HT-29 (cell line): ENCODE results near the gene LY6G5C. TPM values are rescaled to one million over a fixed set of nuclear protein-coding genes. Genes with fewer than 3 reads are reported as not detected.

Source experiments
- DNase-seq: peaks from one replicate; pipeline ENCODE4 v3.0.0-alpha.2; 2015; ENCODE audit warnings: low spot score
- total RNA-seq: library from RNA; depleted of rRNA; stranded (reverse); fragments of >200 nt; shearing (Covaris generic); gene quantifications from 2 replicates; pipeline ENCODE4 v1.2.3, GENCODE V29; 2014

The LY6G5C gene
- total RNA-seq, 1 experiment from 2014 or later, result 0.76 TPM

DNA sequence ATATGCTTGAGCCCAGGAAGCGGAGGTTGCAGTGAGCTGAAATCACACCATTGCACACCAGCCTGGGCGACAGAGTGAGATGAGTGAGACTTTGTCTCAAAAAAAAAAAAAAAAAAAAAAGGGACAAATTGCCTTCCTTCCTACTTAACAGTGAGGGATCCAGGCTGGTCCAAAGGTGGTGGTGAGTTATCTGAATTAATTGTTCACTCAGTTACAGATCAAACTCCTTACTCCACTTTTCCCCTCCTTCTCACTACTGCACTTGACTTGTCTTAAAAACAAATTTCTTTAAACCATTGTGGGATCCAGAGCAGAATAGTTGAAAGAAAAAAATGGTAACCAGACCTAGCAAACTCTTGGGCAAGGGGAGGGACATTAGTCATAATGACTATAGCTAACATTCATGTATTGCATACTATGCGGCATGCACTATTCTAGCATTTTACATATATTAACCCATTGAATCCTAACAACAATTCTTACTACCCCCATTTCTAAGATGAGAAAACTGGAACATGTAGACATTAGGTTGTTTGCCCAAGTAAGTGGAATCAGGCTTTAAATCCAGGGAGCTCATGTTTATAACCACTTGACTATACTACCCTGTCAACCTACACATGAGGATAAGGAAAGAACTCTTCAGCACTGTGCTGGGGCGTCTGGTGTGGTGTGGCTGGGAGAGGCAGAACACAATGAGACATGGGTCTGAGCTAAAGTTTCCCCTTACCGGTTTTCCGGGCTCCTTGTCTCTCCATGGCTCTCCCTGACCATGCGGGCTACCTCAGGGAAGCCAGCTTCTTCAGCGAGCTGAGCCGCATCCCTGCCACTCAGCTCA lies 17.5 kb downstream of the LY6G5C start:
- DNase-seq, result no peak

DNA sequence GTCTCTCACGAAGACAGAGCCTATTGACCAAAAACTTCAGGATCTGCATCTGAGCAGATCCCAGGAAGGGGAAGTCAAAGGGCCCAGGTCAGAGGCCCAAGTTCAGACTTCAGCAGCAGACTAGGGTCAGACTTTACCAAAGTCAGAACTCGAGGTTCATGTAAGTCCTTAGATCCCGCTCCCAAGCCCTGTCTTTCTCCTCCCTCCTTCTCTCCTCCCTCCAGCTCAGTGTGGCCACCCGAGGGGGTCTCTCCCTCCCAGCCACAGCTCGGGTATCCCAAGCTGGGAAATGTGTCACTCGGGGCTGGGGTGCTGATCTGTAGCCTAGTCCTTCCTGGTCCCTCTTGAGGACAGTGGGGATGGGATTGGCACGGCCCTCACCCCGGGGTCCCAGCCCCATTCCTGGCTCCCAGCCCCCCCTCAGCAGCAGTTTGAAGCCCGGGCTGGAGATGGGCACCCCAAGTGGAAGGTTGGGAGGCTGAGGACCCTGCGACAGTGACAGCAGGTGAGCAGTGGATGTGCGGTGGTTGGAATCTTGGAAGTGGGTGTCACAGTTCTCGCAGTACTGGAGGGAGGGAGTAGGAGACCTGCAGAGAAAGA lies 18.6 kb downstream of the LY6G5C start:
- DNase-seq, result no peak

DNA sequence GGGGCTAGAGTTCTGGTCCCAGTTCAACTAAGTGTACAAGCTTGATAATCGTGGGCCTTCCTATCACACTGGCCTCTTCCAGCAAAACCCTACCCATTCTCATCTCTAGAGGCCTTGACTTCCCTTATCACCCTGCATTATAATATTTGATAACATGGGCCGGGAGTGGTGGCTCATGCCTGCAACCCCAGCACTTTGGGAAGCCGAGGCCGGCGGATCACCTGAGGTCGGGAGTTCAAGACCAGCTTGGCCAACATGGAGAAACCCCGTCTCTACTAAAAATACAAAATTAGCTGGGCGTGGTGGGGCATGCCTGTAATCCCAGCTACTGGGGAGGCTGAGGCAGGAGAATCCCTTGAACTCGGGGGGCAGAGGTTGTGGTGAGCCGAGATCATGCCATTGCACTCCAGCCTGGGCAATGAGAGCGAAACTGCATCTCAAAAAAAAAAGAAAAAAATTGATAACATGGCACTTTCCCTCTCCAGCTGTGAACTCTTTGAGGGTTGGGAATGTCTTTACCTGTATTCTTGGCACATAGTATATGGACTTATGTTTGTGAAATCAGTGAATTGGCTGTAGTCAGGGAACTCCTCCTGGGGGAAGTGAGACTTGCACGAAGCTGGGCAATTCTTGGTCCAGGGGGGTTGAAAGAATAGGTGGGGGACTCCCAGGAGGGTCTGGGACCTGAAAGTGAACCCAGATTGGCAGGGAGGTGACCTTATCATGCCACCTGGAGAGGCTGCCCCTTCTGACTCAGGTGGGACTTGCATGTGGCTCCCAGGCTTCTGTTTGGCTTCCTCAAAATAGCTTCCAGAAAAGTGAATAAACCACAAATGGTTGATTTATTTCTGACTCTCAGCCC lies 19.4 kb downstream of the LY6G5C start:
- no peak for DNase-seq

DNA sequence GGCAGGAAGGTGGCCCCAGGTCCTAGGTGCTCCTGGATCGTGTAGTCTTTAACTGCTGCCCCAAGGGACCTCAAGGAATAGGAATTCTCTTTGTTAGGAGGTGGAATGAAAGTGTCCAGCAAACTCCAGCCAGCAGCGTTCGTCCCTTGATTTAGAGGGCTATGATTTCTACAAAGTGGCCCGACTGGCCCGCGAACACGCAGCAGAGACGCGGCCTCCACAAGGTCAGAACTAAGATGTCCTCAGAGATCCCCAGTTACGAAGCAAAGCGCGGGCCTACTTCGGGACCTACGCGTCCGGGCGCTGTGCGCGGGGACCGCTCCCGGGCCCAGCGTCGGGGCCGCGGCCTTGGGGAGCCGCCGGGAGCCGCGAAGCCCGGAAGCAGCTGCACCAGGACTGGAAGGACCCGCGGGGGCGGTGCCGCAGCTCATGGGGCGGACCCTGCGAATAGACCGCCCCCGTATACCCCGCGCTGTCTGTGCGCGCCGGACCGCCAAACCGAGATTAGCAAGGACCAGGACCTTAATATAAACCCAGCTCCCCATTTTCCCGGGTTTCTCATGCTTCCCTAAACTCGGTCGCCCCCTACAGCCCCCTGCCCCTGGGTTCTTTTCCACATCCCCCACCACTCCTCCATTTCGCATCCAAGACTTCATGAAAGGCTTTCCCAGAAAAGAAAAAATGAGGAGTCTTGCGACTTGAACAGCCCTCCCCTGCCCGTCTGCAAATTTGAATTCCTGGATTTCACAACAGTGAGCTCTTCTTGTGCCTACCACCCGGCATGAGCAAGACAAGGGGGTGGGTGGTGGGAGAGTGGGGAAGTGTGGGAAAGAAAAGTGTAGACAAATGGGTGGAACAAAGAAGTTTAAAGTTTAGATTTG lies 20.2 kb downstream of the LY6G5C start, which contains the start of gene C6orf47:
Gene C6orf47, minus strand, starts transcription at position 398 of the 881 bp plus-strand sequence. CDS start 831 bp downstream, outside the sequence.
- peak; percentile 86 for DNase-seq

DNA sequence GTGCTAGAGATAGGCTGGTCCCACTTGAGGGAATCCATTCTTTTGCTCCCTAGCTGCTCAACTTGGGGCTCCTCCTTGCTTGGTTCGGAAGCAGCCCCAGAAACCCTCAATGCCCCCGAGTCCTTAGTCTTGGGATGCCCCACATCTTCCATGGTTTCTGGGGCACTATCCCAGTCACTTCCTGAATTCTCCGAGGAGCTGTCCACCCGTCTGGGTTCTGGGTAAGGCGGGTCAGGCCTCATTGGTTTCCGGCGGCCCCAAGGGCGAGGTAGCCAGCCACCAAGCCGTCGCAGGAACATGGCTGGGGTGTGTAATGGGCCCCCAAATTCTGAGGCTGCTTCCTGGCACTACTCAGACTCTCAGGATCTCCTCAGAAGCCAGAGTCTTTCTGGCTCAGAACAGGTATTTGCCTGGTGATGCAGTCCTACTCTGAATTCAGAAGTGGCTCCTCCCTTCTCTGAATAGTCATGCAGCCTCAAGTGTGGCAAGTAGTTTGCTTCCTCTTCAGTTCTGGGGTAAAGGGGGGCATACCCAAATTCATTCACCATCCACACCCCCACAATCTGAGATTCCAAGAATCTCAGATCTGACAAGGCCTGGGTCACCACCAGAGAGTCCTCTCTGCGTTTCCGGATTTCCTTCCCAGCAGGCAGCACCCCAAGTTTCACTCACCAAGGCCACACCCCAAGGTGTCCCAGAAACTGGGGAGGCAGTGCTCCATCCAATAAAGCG lies 21.1 kb downstream of the LY6G5C start:
- peak; percentile 56 for DNase-seq

DNA sequence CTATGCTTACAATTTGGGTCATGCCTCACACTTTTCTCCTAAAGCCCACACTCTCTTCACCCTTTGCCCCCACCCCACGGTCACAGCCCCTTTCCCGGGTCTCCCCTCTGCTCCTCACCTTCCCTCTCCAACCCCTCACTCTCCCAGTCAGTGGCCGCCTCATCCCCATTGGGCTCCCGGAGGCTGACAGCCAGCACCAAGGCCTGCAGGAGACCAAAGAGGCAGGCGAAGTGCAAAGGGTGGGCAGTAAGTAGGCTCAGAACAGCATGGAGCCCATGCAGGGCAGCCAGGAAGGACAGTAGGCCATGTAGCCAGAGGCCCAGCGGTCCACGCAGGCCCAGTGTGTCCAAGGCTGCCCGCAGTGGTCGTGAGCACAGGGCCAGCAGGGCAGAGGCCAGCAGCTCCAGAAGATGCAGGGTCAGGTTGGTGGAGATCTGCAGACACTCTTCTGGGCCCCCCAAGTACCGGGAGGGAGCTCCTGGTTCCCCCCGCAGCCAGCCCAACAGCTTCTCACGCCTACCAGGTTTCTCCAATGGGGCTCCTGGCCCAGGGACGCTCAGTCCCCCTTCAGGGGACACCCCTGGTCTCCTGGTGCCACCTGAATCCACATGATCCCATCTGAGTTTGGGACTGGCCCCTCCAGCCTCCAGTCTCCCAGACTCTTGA lies 21.8 kb downstream of the LY6G5C start:
- no peak for DNase-seq

DNA sequence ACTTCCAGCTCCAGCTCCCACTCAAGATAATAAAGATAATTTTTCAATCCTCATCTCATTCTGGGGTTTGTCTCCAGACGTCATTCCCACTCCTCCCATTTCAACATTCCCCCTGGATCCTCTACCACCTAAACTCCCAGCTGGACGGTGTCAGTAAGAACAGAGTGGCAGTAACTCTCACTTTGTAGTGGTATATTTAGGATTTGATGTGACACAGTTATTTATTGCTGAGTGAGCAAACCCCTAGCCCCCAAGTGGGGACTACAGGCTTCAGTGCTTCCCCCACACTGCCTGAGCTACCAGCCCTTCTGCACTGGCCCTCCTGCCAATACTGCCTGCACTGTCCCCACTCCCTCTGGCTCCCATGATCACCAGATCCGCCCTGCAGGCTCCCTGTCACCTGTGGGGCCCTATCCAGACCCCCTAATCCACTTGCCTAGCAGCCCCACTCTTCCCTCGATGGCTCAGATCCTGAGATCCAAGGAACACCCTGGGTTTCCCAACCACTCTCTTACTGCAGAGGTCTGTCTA lies 22.6 kb downstream of the LY6G5C start:
- no peak for DNase-seq

DNA sequence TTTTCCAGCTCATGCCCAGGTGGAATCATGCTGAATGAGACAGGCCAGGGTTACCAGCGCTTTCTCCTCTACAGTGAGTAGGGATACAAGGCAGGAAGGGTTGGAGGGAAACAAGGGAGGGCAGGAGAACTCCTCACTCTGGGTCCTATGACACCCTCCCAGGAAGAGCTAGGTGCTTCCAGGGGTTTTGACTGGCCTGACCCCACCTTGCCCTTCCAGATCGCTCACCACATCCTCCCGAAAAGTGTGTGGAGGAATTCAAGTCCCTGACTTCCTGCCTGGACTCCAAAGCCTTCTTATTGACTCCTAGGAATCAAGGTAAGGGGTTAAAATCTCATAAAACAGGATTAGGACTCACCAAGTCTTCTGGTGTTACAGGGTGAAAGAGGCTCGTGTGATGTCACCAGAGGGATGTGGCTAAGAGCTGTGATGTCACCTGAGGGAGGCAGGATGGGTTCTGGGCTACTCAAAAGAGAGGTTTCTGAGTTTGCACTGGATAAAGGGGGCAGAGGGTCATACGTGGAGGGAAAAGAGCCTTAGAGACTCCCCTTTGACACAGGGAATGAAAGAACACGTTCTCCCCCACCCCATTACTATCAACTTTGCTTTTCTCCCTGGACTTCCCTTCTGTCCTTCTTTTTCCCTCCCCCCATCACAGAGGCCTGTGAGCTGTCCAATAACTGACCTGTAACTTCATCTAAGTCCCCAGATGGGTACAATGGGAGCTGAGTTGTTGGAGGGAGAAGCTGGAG lies 23.3 kb downstream of the LY6G5C start:
- DNase-seq, result no peak

DNA sequence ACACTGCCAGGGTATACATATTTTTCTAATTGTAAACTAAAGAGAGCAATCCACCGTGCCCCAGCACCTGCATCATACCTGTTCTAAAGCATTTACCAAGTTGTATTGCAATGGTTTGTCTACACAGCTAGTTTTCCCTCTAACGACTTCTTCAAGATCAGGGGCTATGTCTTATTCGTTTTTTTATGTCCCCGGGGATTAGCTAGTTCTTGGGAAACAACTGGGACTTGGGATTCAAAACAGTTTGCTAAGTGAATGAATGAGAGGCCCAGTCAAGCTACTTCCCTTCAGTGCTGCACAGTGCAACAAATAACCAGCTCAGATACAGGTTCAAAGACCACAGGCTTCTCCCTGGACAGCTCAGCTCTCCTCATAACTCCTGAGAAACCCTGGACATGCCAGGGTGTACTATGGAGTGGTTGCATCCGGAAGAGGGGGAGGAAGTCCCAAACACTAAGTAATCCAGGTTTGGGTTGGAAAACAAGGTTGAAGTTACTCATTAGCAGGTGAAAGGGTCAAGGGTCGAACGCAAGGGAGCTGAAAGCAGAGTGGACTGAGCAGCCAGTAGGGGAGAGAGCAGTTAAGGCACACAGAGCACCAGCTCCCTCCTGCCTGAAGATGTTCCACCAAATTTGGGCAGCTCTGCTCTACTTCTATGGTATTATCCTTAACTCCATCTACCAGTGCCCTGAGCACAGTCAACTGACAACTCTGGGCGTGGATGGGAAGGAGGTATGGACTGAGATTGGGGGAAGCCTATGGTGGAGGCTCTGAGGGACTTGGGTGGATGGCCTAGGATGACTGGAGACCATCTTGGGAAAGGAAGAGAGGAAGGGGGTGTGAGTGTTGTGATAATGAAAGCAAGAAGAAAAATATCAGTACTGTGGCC lies 25.3 kb downstream of the LY6G5C start, which contains the start of gene APOM:
Gene APOM, plus strand, starts transcription at position 546 of the 889 bp plus-strand sequence. Its CDS starts 73 bp downstream, at position 619.
- DNase-seq, result no peak

DNA sequence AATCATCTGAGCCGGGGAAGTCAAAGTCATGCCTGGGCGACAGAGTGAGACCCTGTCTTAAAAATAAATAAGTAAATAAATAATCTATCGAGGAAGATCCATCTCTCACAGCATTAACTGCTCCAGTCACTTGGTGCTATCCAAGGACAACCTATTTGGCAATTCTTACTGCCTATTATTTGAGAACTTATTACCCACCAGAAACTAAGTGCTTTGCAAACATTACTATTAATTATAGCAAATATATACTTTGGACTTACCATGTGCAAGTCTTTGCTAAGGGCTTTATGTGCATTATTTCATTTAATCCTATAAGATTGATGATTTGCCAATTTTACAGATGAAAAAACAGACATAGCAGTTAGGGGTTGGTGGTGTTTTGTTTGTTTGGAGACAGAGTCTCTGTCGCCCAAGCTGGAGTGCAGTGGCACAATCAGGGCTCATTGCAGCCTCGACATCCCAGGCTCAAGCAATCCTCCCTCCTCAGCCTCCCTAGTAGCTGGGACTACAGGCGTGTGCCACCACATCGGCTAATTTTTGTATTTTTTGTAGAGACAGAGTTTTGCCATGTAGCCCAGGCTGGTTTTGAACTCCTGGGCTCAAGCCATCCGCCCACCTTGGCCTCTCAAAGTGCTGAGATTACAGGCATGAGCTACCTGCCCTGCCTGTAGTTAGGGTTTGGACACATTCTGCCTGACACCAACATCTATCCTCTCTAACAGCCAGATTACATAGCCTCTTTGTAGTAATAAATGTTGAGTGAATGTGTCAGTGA lies 26.1 kb downstream of the LY6G5C start:
- no peak for DNase-seq

DNA sequence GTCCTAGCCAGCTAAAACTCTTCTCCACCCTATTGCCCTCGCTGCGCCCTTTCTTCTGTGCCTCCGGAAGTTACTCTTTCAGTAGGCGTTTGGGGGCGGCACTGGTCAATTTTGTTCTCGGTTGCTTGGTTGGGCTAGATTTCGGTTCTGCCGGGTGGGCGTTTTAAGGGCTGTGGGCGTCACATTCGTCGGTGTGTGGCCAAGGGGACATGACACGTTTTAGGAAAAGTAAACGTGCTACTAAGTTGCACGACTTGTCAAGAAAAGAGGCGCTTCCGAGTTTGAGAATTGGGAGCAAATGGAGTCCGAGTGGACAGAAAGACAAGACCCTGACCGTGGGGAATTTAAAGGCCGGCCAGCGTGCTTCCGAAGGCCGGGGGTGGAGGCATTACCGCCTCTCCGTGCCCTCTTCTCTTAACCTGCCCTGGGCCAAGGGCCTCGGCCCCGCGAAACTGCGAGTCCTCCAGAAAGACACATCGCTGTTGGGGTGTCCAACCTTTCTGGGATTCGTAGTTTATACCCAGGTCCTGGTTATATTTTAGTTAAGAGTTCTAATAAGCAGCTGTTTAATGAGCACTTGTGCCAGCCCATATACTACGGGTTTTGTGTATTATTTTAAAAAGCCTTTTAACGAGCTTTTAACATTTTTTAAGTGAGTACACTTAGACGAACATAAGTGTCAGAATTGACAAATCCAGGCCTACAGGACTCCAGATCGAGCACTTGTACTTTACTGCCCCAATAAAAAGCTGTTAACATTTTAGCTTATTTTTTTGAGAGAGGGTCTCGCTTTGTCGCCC lies 27.7 kb downstream of the LY6G5C start:
- no peak for DNase-seq

DNA sequence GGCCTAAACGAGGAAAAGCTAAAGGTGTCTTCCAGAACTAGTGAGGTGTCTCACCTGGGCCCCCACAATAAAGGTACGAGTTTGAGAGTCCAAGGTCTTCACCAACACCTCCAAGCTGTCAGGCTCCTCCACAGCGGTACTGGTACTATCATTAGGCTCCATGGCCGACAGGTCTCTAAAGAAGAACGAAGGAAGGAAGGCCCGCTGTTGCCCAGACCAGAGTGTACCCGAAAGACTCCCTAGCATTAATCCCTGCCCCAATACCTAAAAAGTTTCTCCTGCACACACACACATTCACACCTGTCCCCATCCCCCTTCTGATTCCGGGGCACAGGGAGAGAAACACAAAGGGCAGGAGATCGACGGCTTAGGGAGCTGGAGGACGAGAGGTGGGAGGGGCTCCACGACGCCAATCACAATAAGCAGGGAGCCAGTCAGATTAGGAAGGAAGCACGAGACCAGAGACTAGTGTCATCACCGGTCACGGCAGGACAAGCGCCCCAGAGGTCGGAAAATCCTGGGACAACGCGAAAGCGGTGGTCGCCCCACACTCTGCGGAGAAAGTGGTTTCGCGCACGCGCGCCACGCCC lies 29.2 kb downstream of the LY6G5C start:
- peak; percentile 70 for DNase-seq

DNA sequence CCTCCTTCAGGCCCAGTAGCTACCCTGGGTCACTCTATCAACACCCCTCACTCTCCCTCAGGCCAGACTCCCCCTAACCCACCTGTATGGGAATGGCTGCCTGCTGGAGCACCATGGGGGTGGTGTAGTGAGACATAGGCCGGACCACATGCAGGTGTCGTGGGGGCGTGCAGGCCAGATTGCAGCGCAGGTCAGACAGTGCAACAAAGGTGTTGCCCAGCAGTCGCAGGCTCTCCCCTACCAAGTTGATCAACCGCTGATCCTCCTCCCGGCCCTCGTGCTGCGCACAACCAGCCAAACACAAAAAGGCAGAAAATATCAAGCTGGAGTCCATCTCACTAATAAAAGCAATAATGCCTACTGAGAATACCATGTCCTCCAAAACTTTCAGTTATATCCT lies 35.5 kb downstream of the LY6G5C start:
- DNase-seq, result no peak

DNA sequence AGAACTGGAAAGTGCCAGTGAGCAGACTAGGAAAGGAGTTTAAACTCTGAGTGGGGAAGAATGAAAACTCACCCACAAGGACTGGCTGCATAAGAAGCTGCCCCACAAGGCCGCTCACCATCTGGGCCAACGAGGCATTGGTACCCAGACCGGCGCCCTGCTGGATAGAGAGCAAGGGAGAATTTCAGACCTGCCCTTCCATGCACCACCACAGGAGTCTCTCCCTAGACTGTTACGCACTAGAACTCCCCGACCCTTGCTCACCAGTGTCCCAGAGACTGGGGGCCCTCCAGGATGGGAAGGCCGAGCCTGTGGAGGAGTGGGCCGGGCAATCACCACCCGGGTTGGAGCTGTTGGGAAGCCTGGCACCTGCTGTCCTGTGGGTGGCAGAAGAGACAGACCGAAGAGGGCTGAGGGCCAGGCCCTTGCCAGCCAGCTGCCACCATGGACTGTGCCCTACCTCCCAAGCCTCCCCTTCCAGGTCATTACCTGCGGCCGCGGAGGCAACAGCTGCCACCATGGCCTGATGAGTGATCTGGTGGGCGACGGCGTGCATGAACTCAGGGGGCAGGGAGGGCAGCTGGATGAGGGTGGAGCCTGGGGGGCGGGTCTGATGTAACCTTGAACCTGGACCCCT lies 36.9 kb downstream of the LY6G5C start:
- no peak for DNase-seq
